Measurements from ENCODE around the gene ARID3C.

Gene ARID3C

GRCh38 chr9:34627716-34628655 lies 880 bp downstream of the ARID3C start:
- no peak for DNase-seq (ENCODE audit: low read depth)

- DNase-seq (ENCODE audit: low read depth): no peak
These were observed 3.7 kb downstream of the ARID3C start for GRCh38 chr9:34625186-34625486.

GRCh38 chr9:34624475-34625185 lies 4.2 kb downstream of the ARID3C start:
- no peak for DNase-seq (ENCODE audit: low read depth)

- no peak for DNase-seq (ENCODE audit: low read depth)
These were observed 5.3 kb downstream of the ARID3C start for GRCh38 chr9:34623374-34624235.

- peak; percentile 93 for DNase-seq (ENCODE audit: low read depth)
These were observed 8.5 kb downstream of the ARID3C start, which contains the start of gene DCTN3 for GRCh38 chr9:34620061-34620994. Gene DCTN3, minus strand, starts transcription at chr9:34620495. Its CDS starts 31 bp downstream, at chr9:34620464.

GRCh38 chr9:34615132-34615531 lies 13.7 kb downstream of the ARID3C start:
- DNase-seq (ENCODE audit: low read depth): no peak

GRCh38 chr9:34612788-34613390 lies 16.0 kb downstream of the ARID3C start:
- DNase-seq (ENCODE audit: low read depth): peak; percentile 60

GRCh38 chr9:34611811-34612787 lies 16.8 kb downstream of the ARID3C start, which contains the start of gene RPP25L:
Gene RPP25L, minus strand, starts transcription at chr9:34612097. Its CDS starts 801 bp downstream, at chr9:34611296.
- DNase-seq (ENCODE audit: low read depth): peak; percentile 72

GRCh38 chr9:34611251-34611810 lies 17.5 kb downstream of the ARID3C start:
- DNase-seq (ENCODE audit: low read depth): no peak

GRCh38 chr9:34610434-34611206 lies 18.2 kb downstream of the ARID3C start:
- DNase-seq (ENCODE audit: low read depth): peak; percentile 16

- DNase-seq (ENCODE audit: low read depth): no peak
These were observed 21.5 kb downstream of the ARID3C start for GRCh38 chr9:34607331-34607730.

- DNase-seq (ENCODE audit: low read depth): no peak
These were observed 22.0 kb downstream of the ARID3C start for GRCh38 chr9:34606905-34607304.

GRCh38 chr9:34606190-34606589 lies 22.7 kb downstream of the ARID3C start:
- no peak for DNase-seq (ENCODE audit: low read depth)

- DNase-seq (ENCODE audit: low read depth): peak; percentile 54
These were observed 25.1 kb downstream of the ARID3C start for GRCh38 chr9:34603610-34604231.

- DNase-seq (ENCODE audit: low read depth): no peak
These were observed 26.8 kb downstream of the ARID3C start for GRCh38 chr9:34601937-34602573.

GRCh38 chr9:34600908-34601307 lies 28.0 kb downstream of the ARID3C start:
- DNase-seq (ENCODE audit: low read depth): no peak

- no peak for DNase-seq (ENCODE audit: low read depth)
These were observed 29.3 kb downstream of the ARID3C start for GRCh38 chr9:34599546-34599945.

Data from amniotic epithelial cell (primary cell).